ENCODE results near the gene C1QTNF6.

- TF ChIP-seq USF2 (IDR thresholded peaks at IDR 0.05; ENCODE audit: low read depth, low read length) = no peak
- no peak for TF ChIP-seq CTCF (conservative IDR thresholded peaks at IDR 0.05; ENCODE audit: low read depth, low read length)
- TF ChIP-seq POLR2A (IDR thresholded peaks at IDR 0.05; ENCODE audit: low read depth, low read length) = no peak
- no peak for TF ChIP-seq MXI1 (IDR thresholded peaks at IDR 0.05; ENCODE audit: borderline replicate concordance, low read depth, low read length)
- no peak for TF ChIP-seq MAFK (IDR thresholded peaks at IDR 0.05; ENCODE audit: low read depth, low read length)
- no peak for TF ChIP-seq RAD21 (IDR thresholded peaks at IDR 0.05; ENCODE audit: low read length)
- no peak for TF ChIP-seq RFX5 (IDR thresholded peaks at IDR 0.05; ENCODE audit: low read depth, low read length)
- TF ChIP-seq ELK1 (IDR thresholded peaks at IDR 0.05; ENCODE audit: borderline replicate concordance, low read depth, low read length) = no peak
- no peak for TF ChIP-seq NFE2L2 (IDR thresholded peaks at IDR 0.05; ENCODE audit: low read depth, low read length)
- no peak for TF ChIP-seq RCOR1 (IDR thresholded peaks at IDR 0.05; ENCODE audit: insufficient replicate concordance, low read length)
- TF ChIP-seq MAZ (IDR thresholded peaks at IDR 0.05; ENCODE audit: borderline replicate concordance, low read depth, low read length) = no peak
- TF ChIP-seq SMC3 (IDR thresholded peaks at IDR 0.05; ENCODE audit: low read depth, low read length) = no peak
- no peak for TF ChIP-seq CEBPB (IDR thresholded peaks at IDR 0.05; ENCODE audit: low read depth, low read length)
Observed at GRCh38 chr22:37219533-37219932, 31.5 kb upstream of the C1QTNF6 start.
